Measurements from ENCODE around the gene STPG1.

The STPG1 gene

GRCh38 chr1:24311234-24311633 lies 102.3 kb downstream of the STPG1 start:
- TF ChIP-seq, protein P1, sequence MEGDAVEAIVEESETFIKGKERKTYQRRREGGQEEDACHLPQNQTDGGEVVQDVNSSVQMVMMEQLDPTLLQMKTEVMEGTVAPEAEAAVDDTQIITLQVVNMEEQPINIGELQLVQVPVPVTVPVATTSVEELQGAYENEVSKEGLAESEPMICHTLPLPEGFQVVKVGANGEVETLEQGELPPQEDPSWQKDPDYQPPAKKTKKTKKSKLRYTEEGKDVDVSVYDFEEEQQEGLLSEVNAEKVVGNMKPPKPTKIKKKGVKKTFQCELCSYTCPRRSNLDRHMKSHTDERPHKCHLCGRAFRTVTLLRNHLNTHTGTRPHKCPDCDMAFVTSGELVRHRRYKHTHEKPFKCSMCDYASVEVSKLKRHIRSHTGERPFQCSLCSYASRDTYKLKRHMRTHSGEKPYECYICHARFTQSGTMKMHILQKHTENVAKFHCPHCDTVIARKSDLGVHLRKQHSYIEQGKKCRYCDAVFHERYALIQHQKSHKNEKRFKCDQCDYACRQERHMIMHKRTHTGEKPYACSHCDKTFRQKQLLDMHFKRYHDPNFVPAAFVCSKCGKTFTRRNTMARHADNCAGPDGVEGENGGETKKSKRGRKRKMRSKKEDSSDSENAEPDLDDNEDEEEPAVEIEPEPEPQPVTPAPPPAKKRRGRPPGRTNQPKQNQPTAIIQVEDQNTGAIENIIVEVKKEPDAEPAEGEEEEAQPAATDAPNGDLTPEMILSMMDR (IDR thresholded peaks at IDR 0.05; ENCODE audit: low read depth, low read length, missing control alignments): no peak
- no peak for DNase-seq (ENCODE audit: extremely low read depth, low read depth)
- H3K4me3 ChIP-seq (replicated peaks; ENCODE audit: low read depth, low read length): no peak overlapping the region

- TF ChIP-seq, protein P1 (IDR thresholded peaks at IDR 0.05; ENCODE audit: low read depth, low read length, missing control alignments): no peak
- no peak overlapping the region for H3K4me3 ChIP-seq (replicated peaks; ENCODE audit: low read depth, low read length)
- no peak for DNase-seq (ENCODE audit: extremely low read depth, low read depth)
Measured at GRCh38 chr1:24309762-24310485, 103.7 kb downstream of the STPG1 start.

- H3K4me3 ChIP-seq (replicated peaks; ENCODE audit: low read depth, low read length): no peak overlapping the region
- DNase-seq (ENCODE audit: extremely low read depth, low read depth): no peak
- TF ChIP-seq, protein P1 (IDR thresholded peaks at IDR 0.05; ENCODE audit: low read depth, low read length, missing control alignments): peak; percentile 33
Measured at GRCh38 chr1:24308365-24309015, 105.1 kb downstream of the STPG1 start.
